Sigmoid colon (tissue), 4 donors: ENCODE results near the gene WDFY2.

Experiments
- EP300 ChIP-seq, 4 donors: sonication (generic); formaldehyde crosslinking; IDR thresholded peaks; one replicate each; pipeline ENCODE4 v1.6.1; 2017; ENCODE audit warnings: antibody characterized with exemption in 4 of 4
- POLR2A ChIP-seq, 2 donors: fragments of 450-650 bp; IDR thresholded peaks; one replicate each; pipeline ENCODE4 v1.6.1; 2016; ENCODE audit warnings: antibody characterized with exemption in 2 of 2, mild to moderate bottlenecking in 2 of 2, moderate library complexity in 2 of 2
- TF ChIP-seq, protein P1 (sequence below), 4 experiments: fragments of 450-650 bp in 3 of 4; fragments of 200-600 bp in 1 of 4; IDR thresholded peaks; one replicate each; pipeline ENCODE4 v1.5.1; 2016 to 2019; ENCODE audit warnings: antibody characterized with exemption in 4 of 4, mild to moderate bottlenecking in 3 of 4, moderate library complexity in 2 of 4

- TF ChIP-seq, protein P1, sequence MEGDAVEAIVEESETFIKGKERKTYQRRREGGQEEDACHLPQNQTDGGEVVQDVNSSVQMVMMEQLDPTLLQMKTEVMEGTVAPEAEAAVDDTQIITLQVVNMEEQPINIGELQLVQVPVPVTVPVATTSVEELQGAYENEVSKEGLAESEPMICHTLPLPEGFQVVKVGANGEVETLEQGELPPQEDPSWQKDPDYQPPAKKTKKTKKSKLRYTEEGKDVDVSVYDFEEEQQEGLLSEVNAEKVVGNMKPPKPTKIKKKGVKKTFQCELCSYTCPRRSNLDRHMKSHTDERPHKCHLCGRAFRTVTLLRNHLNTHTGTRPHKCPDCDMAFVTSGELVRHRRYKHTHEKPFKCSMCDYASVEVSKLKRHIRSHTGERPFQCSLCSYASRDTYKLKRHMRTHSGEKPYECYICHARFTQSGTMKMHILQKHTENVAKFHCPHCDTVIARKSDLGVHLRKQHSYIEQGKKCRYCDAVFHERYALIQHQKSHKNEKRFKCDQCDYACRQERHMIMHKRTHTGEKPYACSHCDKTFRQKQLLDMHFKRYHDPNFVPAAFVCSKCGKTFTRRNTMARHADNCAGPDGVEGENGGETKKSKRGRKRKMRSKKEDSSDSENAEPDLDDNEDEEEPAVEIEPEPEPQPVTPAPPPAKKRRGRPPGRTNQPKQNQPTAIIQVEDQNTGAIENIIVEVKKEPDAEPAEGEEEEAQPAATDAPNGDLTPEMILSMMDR (IDR thresholded peaks at IDR 0.05), result no peak
- TF ChIP-seq POLR2A (IDR thresholded peaks at IDR 0.05), result no peak
- TF ChIP-seq EP300 (IDR thresholded peaks at IDR 0.05), result no peak
These were observed 45.4 kb downstream of the WDFY2 start for GRCh38 chr13:51629491-51630287.
